HUES64 (cell line): ENCODE data around the gene COBL.

Source experiments
- H3K27ac ChIP-seq: 2 replicates; pipeline ENCODE4 v1.7.0; 2013; ENCODE audit warnings: low read depth, low read length, inconsistent platforms
- H3K27me3 ChIP-seq: 2 replicates; pipeline ENCODE4 v1.6.1; 2013; ENCODE audit warnings: mild to moderate bottlenecking, low read length; ENCODE audit not compliant: insufficient read depth
- H3K36me3 ChIP-seq: 2 replicates; pipeline ENCODE4 v1.6.1; 2013; ENCODE audit warnings: mild to moderate bottlenecking, low read length; ENCODE audit not compliant: insufficient read depth
- H3K4me1 ChIP-seq: 2 replicates; pipeline ENCODE4 v1.6.1; 2013; ENCODE audit warnings: mild to moderate bottlenecking, low read length, moderate library complexity; ENCODE audit not compliant: insufficient read depth
- H3K4me3 ChIP-seq: 2 replicates; pipeline ENCODE4 v1.5.1; 2013; ENCODE audit warnings: mild to moderate bottlenecking, low read length, moderate library complexity
- H3K9ac ChIP-seq: 2 replicates; pipeline ENCODE4 v1.6.1; 2013; ENCODE audit warnings: mild to moderate bottlenecking, low read depth, low read length
- H3K9me3 ChIP-seq: 2 replicates; pipeline ENCODE4 v1.6.1; 2013; ENCODE audit warnings: low read depth, low read length; ENCODE audit not compliant: insufficient read depth
- WGBS: fragments of 150-250, 120-280 bp; methylation state at CpG from one replicate; pipeline ENCODE4 v1.1.7; 2013; ENCODE audit warnings: missing lambda C conversion rate; 5-methylcytosine and 5-hydroxymethylcytosine counted together

COBL gene

DNA sequence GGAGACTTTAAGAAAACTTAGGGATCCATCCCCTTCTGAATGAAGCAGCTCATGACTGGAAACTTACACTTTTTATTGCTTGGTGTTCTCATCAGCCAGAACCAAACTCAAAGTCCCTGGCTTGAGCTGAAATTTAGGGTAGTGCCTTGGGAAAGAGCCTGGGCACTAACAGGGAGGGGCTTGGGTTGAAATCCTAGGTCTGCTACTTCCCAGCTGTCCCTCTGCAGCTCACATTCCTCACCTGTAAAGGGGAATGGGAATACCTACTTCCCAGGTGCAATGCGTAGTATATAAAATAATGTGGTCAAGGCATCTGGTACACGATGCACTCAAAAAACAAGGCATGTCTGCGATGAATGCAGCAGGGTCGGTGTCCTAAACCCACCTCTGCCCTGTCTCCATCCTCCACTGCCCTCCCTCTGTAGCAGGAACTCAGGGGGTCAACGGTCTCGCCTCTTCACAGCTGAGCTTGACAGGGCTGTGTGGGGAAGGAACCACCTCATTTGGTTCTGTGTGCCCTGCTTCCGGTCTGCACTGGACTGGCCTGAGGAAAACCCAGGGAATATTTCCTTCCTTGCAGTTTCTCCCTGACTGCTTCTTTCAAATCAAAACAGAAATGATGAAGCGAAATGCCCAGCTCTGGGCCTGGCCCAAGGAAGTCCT, 80.0 kb downstream of the COBL start:
- no peaks in the 10 kb centered on the region for H3K36me3 ChIP-seq
- no peak overlapping the region for H3K27ac ChIP-seq
- H3K9ac ChIP-seq = no peak overlapping the region
- 84% methylated on average over 8 of the region's 8 CpGs for WGBS
- H3K9me3 ChIP-seq = no peaks in the 10 kb centered on the region
- H3K4me1 ChIP-seq = peaks cover 23% of the 10 kb centered on the region
- H3K4me3 ChIP-seq = no peak overlapping the region
- no peaks in the 10 kb centered on the region for H3K27me3 ChIP-seq

DNA sequence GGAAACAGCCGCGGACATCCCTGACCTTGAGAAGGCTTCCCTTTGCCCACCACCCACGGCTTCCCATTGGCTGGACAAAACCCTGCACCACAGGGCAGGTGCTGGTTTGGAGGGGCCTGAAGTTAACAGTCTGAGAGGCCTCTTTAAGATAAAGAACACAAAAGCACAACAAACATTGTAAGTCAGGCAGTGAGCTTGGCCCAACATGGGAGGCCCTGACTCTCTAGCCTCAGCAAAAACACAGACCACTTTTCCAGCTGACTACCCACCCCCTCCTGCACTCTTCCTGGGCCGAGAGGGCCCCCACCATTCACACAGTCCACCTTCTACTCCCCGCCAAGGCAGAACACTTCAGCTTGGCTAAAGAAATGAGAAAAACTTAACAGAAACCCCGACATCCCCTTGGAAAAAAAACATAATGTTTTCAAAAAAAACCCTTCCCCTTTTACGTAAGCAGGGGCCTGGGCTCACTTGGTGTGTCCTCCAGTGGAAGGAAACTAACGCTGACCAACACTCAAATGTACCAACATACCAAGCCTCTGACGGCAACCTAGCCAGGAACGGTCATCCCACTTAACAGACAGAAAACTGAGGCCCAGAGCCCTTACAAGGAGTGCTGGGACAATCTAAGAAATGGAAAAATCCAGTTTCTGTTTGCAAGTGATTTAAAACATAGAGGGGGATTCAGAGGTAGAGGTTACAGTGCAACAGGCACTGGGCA, 80.9 kb downstream of the COBL start:
- Histone ChIP-seq H3K27ac (no peak overlapping the region), H3K9me3 (no peaks in the 10 kb centered on the region), H3K36me3 (no peaks in the 10 kb centered on the region), H3K27me3 (no peaks in the 10 kb centered on the region), H3K4me1 (peaks cover 23% of the 10 kb centered on the region), H3K4me3 (no peak overlapping the region), H3K9ac (no peak overlapping the region)
- WGBS = 94% methylated on average over 10 of the region's 10 CpGs

GRCh38 chr7:51234609-51235308, 81.8 kb downstream of the COBL start:
- peaks cover 23% of the 10 kb centered on the region for H3K4me1 ChIP-seq
- 96% methylated on average over 8 of the region's 8 CpGs for WGBS
- no peak overlapping the region for H3K4me3 ChIP-seq
- H3K27me3 ChIP-seq = no peaks in the 10 kb centered on the region
- H3K27ac ChIP-seq = no peak overlapping the region
- H3K36me3 ChIP-seq = no peaks in the 10 kb centered on the region
- no peak overlapping the region for H3K9ac ChIP-seq
- H3K9me3 ChIP-seq = no peaks in the 10 kb centered on the region

- H3K36me3 ChIP-seq = no peaks in the 10 kb centered on the region
- H3K27me3 ChIP-seq = no peaks in the 10 kb centered on the region
- H3K9me3 ChIP-seq = no peaks in the 10 kb centered on the region
- no peak overlapping the region for H3K4me3 ChIP-seq
- H3K27ac ChIP-seq = no peak overlapping the region
- H3K4me1 ChIP-seq = peaks cover 21% of the 10 kb centered on the region
- WGBS = 94% methylated on average over 13 of the region's 13 CpGs
- H3K9ac ChIP-seq = no peak overlapping the region
These were observed 82.5 kb downstream of the COBL start for GRCh38 chr7:51234139-51234538.

DNA sequence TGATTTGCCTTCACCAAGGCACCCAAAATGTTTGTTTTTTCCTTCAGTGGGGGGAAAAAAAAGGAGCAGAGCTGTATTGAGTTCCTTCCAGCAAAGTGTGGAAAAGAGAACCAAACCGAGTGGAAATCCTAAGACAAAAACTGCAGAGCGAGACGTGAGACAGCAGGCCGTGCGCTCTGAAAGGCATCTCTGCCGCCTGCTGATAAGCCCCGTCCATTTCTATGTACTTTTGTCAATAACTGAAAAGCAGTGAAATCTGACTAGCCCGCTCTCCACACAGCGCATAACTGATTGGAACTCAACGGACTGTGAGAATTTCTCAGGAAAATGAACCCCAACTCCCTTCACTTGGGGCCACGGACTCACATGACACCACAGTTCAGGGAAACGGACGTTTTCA, 83.2 kb downstream of the COBL start:
- H3K27ac ChIP-seq = no peak overlapping the region
- no peaks in the 10 kb centered on the region for H3K36me3 ChIP-seq
- H3K9ac ChIP-seq = no peak overlapping the region
- H3K27me3 ChIP-seq = no peaks in the 10 kb centered on the region
- WGBS = 92% methylated on average over 13 of the region's 13 CpGs
- no peak overlapping the region for H3K4me3 ChIP-seq
- H3K4me1 ChIP-seq = peaks cover 20% of the 10 kb centered on the region
- H3K9me3 ChIP-seq = no peaks in the 10 kb centered on the region

- Histone ChIP-seq H3K4me1 (peaks cover 15% of the 10 kb centered on the region), H3K27me3 (no peaks in the 10 kb centered on the region), H3K36me3 (no peaks in the 10 kb centered on the region), H3K9me3 (no peaks in the 10 kb centered on the region), H3K4me3 (no peak overlapping the region), H3K27ac (no peak overlapping the region), H3K9ac (no peak overlapping the region)
- 91% methylated on average over 5 of the region's 5 CpGs for WGBS
These were observed 85.9 kb downstream of the COBL start for GRCh38 chr7:51230723-51231122.

DNA sequence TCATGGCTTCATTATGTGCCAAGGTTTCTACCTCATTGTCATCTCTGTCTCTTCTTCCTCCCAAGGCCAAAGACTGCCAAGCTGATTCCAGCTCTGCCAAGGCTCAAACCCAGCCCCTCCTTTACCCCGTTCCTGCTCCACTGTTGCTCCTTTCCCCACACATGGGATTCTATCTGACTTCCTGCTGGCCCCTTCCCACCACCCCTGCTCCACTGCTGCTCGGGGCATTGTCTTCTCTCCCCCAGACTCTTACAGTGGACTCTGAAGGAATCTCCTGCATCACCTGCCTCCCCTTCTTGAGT, 86.3 kb downstream of the COBL start:
- Histone ChIP-seq H3K36me3 (no peaks in the 10 kb centered on the region), H3K27me3 (no peaks in the 10 kb centered on the region), H3K9ac (no peak overlapping the region), H3K9me3 (no peaks in the 10 kb centered on the region), H3K4me3 (no peak overlapping the region), H3K27ac (no peak overlapping the region), H3K4me1 (peaks cover 17% of the 10 kb centered on the region)
- WGBS = 89% methylated on average over 2 of the region's 2 CpGs

GRCh38 chr7:51229620-51230323, 86.8 kb downstream of the COBL start:
- no peaks in the 10 kb centered on the region for H3K9me3 ChIP-seq
- no peaks in the 10 kb centered on the region for H3K36me3 ChIP-seq
- no peak overlapping the region for H3K27ac ChIP-seq
- H3K9ac ChIP-seq = no peak overlapping the region
- peaks cover 21% of the 10 kb centered on the region for H3K4me1 ChIP-seq
- 90% methylated on average over 11 of the region's 11 CpGs for WGBS
- no peak overlapping the region for H3K4me3 ChIP-seq
- no peaks in the 10 kb centered on the region for H3K27me3 ChIP-seq

- WGBS = 83% methylated on average over 18 of the region's 18 CpGs
- H3K9me3 ChIP-seq = no peaks in the 10 kb centered on the region
- H3K4me3 ChIP-seq = no peak overlapping the region
- no peaks in the 10 kb centered on the region for H3K27me3 ChIP-seq
- no peak overlapping the region for H3K9ac ChIP-seq
- peaks cover 21% of the 10 kb centered on the region for H3K4me1 ChIP-seq
- no peaks in the 10 kb centered on the region for H3K36me3 ChIP-seq
- no peak overlapping the region for H3K27ac ChIP-seq
These were observed 87.5 kb downstream of the COBL start for GRCh38 chr7:51229106-51229537.

DNA sequence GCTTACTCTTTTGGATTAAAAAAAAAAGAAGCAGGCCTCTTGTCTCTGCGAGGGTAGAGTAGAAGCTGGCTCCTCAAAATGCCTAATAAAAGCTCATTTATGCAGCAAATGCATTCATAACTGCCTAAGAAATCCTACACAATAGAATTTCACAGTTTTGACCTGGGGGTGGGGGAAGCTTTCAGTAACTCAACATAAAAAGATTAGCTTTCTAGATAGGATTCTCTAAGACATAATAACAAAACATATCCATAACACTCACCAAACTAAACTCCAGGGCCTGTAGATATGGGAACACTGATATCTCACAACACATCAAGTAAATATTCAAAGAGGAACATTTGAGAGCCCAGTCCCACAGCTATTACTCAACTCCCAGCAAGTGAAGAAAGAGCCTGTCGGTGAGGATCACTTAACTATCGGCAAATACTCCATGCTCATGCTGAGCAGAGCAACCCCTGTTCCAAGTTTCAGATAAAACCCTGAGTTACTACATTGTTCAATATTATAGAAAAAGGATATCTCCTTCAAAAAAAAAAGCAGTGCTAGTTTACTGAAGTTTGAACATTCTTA, 88.1 kb downstream of the COBL start:
- H3K27ac ChIP-seq = no peak overlapping the region
- 78% methylated on average over 3 of the region's 3 CpGs for WGBS
- no peak overlapping the region for H3K4me3 ChIP-seq
- peaks cover 21% of the 10 kb centered on the region for H3K4me1 ChIP-seq
- no peaks in the 10 kb centered on the region for H3K9me3 ChIP-seq
- no peaks in the 10 kb centered on the region for H3K36me3 ChIP-seq
- no peaks in the 10 kb centered on the region for H3K27me3 ChIP-seq
- H3K9ac ChIP-seq = no peak overlapping the region

- Histone ChIP-seq H3K4me3 (no peak overlapping the region), H3K9me3 (no peaks in the 10 kb centered on the region), H3K27me3 (no peaks in the 10 kb centered on the region), H3K9ac (no peak overlapping the region), H3K36me3 (no peaks in the 10 kb centered on the region), H3K4me1 (peaks cover 21% of the 10 kb centered on the region), H3K27ac (no peak overlapping the region)
- 87% methylated on average over 6 of the region's 6 CpGs for WGBS
These were observed 88.7 kb downstream of the COBL start for GRCh38 chr7:51227861-51228260.
